IMR-90 (cell line): ENCODE data around the gene ANK2. TPM values are rescaled to one million over a fixed set of nuclear protein-coding genes. Genes with fewer than 3 reads are reported as not detected.

ENCODE experiments used
- ATAC-seq: fragments of 200-7000 bp; cut with Tn5 transposase; 2 replicates; pipeline ENCODE4 v1.9.1; 2020; ENCODE audit warnings: low read depth, mild to moderate bottlenecking, moderate library complexity
- BruUV-seq: library from RNA; stranded (reverse); fragments of 400-500 nt; replicated peaks from 2 replicates; lab custom pipeline; 2021; lab: Mats Ljungman, UMichigan
- CTCF ChIA-PET: fragments of 300-600 bp; formaldehyde crosslinking; extraction: SDS; loops from one replicate; lab custom pipeline; 2021; ENCODE audit warnings: antibody characterized with exemption; lab: Yijun Ruan, JAX
- POLR2A ChIA-PET: fragments of 300-600 bp; sonication (Branson Sonifier 250); formaldehyde crosslinking; loops from one replicate; lab custom pipeline; 2022; ENCODE audit warnings: antibody characterized with exemption; ENCODE audit not compliant: unreplicated experiment; lab: Charles Lee
- DNase-seq: peaks from one replicate; pipeline ENCODE4 v3.0.0; 2013
- H2AFZ ChIP-seq: replicated peaks from 2 replicates; pipeline ENCODE3; 2013; ENCODE audit warnings: low read length, mild to moderate bottlenecking; ENCODE audit not compliant: poor library complexity
- H2AK5ac ChIP-seq: 2 replicates; pipeline ENCODE4 v1.6.1; 2013; ENCODE audit warnings: low read depth, low read length, inconsistent platforms
- H2AK9ac ChIP-seq: replicated peaks from 2 replicates; pipeline ENCODE3; 2013; ENCODE audit warnings: mild to moderate bottlenecking, low read depth, low read length, moderate library complexity; ENCODE audit not compliant: poor library complexity
- H2BK120ac ChIP-seq: 2 replicates; pipeline ENCODE4 v1.6.1; 2013; ENCODE audit warnings: low read depth, low read length, inconsistent platforms
- H2BK15ac ChIP-seq: 3 replicates; pipeline ENCODE4 v1.6.1; 2013; ENCODE audit warnings: low read depth, low read length, inconsistent platforms
- H2BK20ac ChIP-seq: 2 replicates; pipeline ENCODE4 v1.6.1; 2013; ENCODE audit warnings: low read depth, mild to moderate bottlenecking, inconsistent platforms, low read length, moderate library complexity
- H2BK5ac ChIP-seq: 2 replicates; pipeline ENCODE4 v1.6.1; 2013; ENCODE audit warnings: mild to moderate bottlenecking, low read depth, low read length, inconsistent platforms; ENCODE audit not compliant: poor library complexity, severe bottlenecking
- H3K14ac ChIP-seq: replicated peaks from 2 replicates; pipeline ENCODE4 v1.6.1; 2013; ENCODE audit warnings: low read depth, low read length, inconsistent platforms
- H3K18ac ChIP-seq: 2 replicates; pipeline ENCODE4 v1.6.1; 2013; ENCODE audit warnings: low read depth, low read length, control low read depth
- H3K23ac ChIP-seq: 2 replicates; pipeline ENCODE4 v1.6.1; 2013; ENCODE audit warnings: low read depth, low read length, inconsistent platforms
- H3K27ac ChIP-seq: 2 replicates; pipeline ENCODE4 v1.5.1; 2013; ENCODE audit warnings: mild to moderate bottlenecking, control low read depth, low read length; ENCODE audit not compliant: insufficient read depth
- H3K27me3 ChIP-seq: 2 replicates; pipeline ENCODE4 v1.6.1; 2013; ENCODE audit warnings: low read length; ENCODE audit not compliant: control insufficient read depth, insufficient read depth
- H3K36me3 ChIP-seq: 2 replicates; pipeline ENCODE4 v1.6.1; 2013; ENCODE audit warnings: low read length, mixed read lengths; ENCODE audit not compliant: control insufficient read depth, insufficient read depth
- H3K4ac ChIP-seq: 2 replicates; pipeline ENCODE4 v1.6.1; 2013; ENCODE audit warnings: low read depth, low read length, inconsistent platforms
- H3K4me1 ChIP-seq: 2 replicates; pipeline ENCODE4 v1.6.1; 2013; ENCODE audit warnings: low read length, mixed read lengths; ENCODE audit not compliant: control insufficient read depth, insufficient read depth
- H3K4me2 ChIP-seq: 2 replicates; pipeline ENCODE4 v1.6.1; 2013; ENCODE audit warnings: low read depth, mild to moderate bottlenecking, control low read depth, low read length, moderate library complexity
- H3K4me3 ChIP-seq: 2 replicates; pipeline ENCODE4 v1.5.1; 2013; ENCODE audit warnings: low read depth, mild to moderate bottlenecking, control low read depth, low read length, moderate library complexity; ENCODE audit not compliant: insufficient read depth
- H3K56ac ChIP-seq: 2 replicates; pipeline ENCODE4 v1.6.1; 2013; ENCODE audit warnings: low read length, inconsistent platforms; ENCODE audit not compliant: insufficient read depth; ENCODE audit errors: extremely low read depth
- H3K79me1 ChIP-seq, 2 experiments: 2 replicates each; pipeline ENCODE4 v1.6.1; 2013; ENCODE audit warnings: low read length in 2 of 2, inconsistent platforms in 1 of 2, low read depth in 1 of 2
- H3K9ac ChIP-seq: 2 replicates; pipeline ENCODE4 v1.6.1; 2013; ENCODE audit warnings: low read depth, low read length, control low read depth
- H3K9me1 ChIP-seq: 2 replicates; pipeline ENCODE4 v1.6.1; 2013; ENCODE audit warnings: low read length, inconsistent platforms; ENCODE audit not compliant: insufficient read depth
- H3K9me3 ChIP-seq: 2 replicates; pipeline ENCODE4 v1.6.1; 2013; ENCODE audit warnings: low read length; ENCODE audit not compliant: control insufficient read depth, insufficient read depth
- H4K20me1 ChIP-seq: 2 replicates; pipeline ENCODE4 v1.6.1; 2013; ENCODE audit warnings: low read length, inconsistent platforms; ENCODE audit not compliant: insufficient read depth
- H4K5ac ChIP-seq: 2 replicates; pipeline ENCODE4 v1.6.1; 2013; ENCODE audit warnings: mild to moderate bottlenecking, low read depth, low read length, control low read depth
- H4K8ac ChIP-seq, 2 experiments: 2 replicates each; pipeline ENCODE4 v1.6.1; 2013; ENCODE audit warnings: low read depth in 2 of 2, low read length in 2 of 2, control low read depth in 1 of 2, inconsistent platforms in 1 of 2
- H4K91ac ChIP-seq: 2 replicates; pipeline ENCODE4 v1.6.1; 2013; ENCODE audit warnings: low read depth, low read length, inconsistent platforms; ENCODE audit not compliant: insufficient read depth
- CEBPB ChIP-seq: IDR thresholded peaks from 2 replicates; pipeline ENCODE4 v1.6.1; 2012; ENCODE audit warnings: low read depth, low read length, improper control_type of control experiment
- RAD21 ChIP-seq: IDR thresholded peaks from 2 replicates; pipeline ENCODE4 v1.6.1; 2012; ENCODE audit warnings: low read length, improper control_type of control experiment
- dilution Hi-C: fragments of 300-500 bp; cut with HindIII; formaldehyde crosslinking; loops from one replicate; pipeline ENCODE4 v1.14.3; 2018; ENCODE audit warnings: low sequenced_read_pairs; ENCODE audit not compliant: unreplicated experiment
- in situ Hi-C: fragments of 300-500 bp; cut with MboI; formaldehyde crosslinking; loops from 3 replicates; pipeline ENCODE4 v1.14.3; 2019; ENCODE audit warnings: low sequenced_read_pairs, inconsistent platforms, mixed read lengths
- intact Hi-C: fragments of 100-400 bp; cut with micrococcal nuclease; formaldehyde crosslinking; loops from 2 replicates; pipeline ENCODE4 v1.10.0; 2022
- polyA plus RNA-seq, 3 experiments: library from polyadenylated mRNA; depleted of rRNA; stranded (reverse); fragments of >200 nt; gene quantifications; 2 replicates each; pipeline ENCODE4 v1.2.3, GENCODE V29; 2012; ENCODE audit warnings: low replicate concordance in 1 of 3
- total RNA-seq: library from RNA; depleted of rRNA; stranded (reverse); fragments of >200 nt; gene quantifications from 2 replicates; pipeline ENCODE4 v1.2.3, GENCODE V29; 2012
- TF ChIP-seq, protein P1 (sequence below): conservative IDR thresholded peaks from 2 replicates; pipeline ENCODE4 v1.5.1; 2012; ENCODE audit warnings: mild to moderate bottlenecking, low read depth, low read length, improper control_type of control experiment
- TF ChIP-seq, protein P2 (sequence below): fragments of 150-350 bp; IDR thresholded peaks from 2 replicates; pipeline ENCODE4 v1.6.1; 2016; ENCODE audit warnings: low read depth, mild to moderate bottlenecking, low read length, moderate library complexity, borderline replicate concordance

The ANK2 gene
- total and polyA plus RNA-seq, 2 of the 4 experiments (the other 2 are of a cell fraction) = 0.82 to 6.6 TPM

DNA sequence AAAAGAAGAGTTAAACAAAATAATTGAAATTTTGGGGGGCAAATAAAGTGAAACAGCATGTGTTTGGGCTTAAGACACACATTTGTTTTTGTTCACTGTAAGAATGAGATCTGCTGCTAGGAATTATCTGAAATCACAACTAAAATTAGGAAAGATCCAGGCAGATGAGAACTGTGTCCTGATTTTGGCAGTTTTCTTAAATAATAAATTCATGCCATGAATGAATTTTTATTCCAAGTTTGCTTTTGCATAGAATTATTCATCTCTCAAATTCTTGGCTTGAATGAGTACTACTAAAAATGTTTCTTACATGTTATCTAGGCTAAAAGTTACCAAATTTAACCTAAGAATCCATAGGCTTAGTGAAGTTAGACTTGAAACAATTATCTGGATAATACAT, 321.7 kb downstream of the ANK2 start:
- no peak overlapping the region for H3K27ac ChIP-seq
- H3K9ac ChIP-seq = no peak overlapping the region
- no peak overlapping the region for H2AFZ ChIP-seq
- no peaks in the 10 kb centered on the region for H3K79me1 ChIP-seq
- H3K9me3 ChIP-seq = no peaks in the 10 kb centered on the region
- no peaks in the 10 kb centered on the region for H3K36me3 ChIP-seq
- DNase-seq (no peak), ATAC-seq (no peak)
- H2BK120ac ChIP-seq = no peak overlapping the region
- no peak overlapping the region for H3K4me2 ChIP-seq
- no peak overlapping the region for H3K56ac ChIP-seq
- no peak overlapping the region for H3K4ac ChIP-seq
- no peak overlapping the region for H3K4me3 ChIP-seq
- H3K4me1 ChIP-seq = peaks cover 2% of the 10 kb centered on the region
- BruUV-seq = no TSS peak
- H3K14ac ChIP-seq = no peak overlapping the region
- H2BK20ac ChIP-seq = no peak overlapping the region
- H2BK5ac ChIP-seq = no peak overlapping the region
- no peak overlapping the region for H2AK5ac ChIP-seq
- intact Hi-C loops (no loop called here), in situ Hi-C loops (no loop called here), dilution Hi-C loops (no loop called here)
- no peak overlapping the region for H2BK15ac ChIP-seq
- ChIA-PET CTCF (no interaction called here), POLR2A (no interaction called here)
- H3K18ac ChIP-seq = no peak overlapping the region
- H4K5ac ChIP-seq = no peak overlapping the region
- H3K9me1 ChIP-seq = no peaks in the 10 kb centered on the region
- no peak overlapping the region for H4K8ac ChIP-seq
- H3K23ac ChIP-seq = no peak overlapping the region
- no peaks in the 10 kb centered on the region for H3K27me3 ChIP-seq
- H2AK9ac ChIP-seq = no peak overlapping the region
- no peak overlapping the region for H4K91ac ChIP-seq
- no peaks in the 10 kb centered on the region for H4K20me1 ChIP-seq
- no peak for TF ChIP-seq CEBPB
- TF ChIP-seq, protein P1, sequence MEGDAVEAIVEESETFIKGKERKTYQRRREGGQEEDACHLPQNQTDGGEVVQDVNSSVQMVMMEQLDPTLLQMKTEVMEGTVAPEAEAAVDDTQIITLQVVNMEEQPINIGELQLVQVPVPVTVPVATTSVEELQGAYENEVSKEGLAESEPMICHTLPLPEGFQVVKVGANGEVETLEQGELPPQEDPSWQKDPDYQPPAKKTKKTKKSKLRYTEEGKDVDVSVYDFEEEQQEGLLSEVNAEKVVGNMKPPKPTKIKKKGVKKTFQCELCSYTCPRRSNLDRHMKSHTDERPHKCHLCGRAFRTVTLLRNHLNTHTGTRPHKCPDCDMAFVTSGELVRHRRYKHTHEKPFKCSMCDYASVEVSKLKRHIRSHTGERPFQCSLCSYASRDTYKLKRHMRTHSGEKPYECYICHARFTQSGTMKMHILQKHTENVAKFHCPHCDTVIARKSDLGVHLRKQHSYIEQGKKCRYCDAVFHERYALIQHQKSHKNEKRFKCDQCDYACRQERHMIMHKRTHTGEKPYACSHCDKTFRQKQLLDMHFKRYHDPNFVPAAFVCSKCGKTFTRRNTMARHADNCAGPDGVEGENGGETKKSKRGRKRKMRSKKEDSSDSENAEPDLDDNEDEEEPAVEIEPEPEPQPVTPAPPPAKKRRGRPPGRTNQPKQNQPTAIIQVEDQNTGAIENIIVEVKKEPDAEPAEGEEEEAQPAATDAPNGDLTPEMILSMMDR = no peak
- no peak for TF ChIP-seq RAD21
- TF ChIP-seq, protein P2, sequence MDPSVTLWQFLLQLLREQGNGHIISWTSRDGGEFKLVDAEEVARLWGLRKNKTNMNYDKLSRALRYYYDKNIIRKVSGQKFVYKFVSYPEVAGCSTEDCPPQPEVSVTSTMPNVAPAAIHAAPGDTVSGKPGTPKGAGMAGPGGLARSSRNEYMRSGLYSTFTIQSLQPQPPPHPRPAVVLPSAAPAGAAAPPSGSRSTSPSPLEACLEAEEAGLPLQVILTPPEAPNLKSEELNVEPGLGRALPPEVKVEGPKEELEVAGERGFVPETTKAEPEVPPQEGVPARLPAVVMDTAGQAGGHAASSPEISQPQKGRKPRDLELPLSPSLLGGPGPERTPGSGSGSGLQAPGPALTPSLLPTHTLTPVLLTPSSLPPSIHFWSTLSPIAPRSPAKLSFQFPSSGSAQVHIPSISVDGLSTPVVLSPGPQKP = no peak
